ENCODE measurements around the gene NMUR1. TPM values are rescaled to one million over a fixed set of nuclear protein-coding genes. Genes with fewer than 3 reads are reported as not detected.
"Not testable (repeated sequence)": the region's sequence is repeated elsewhere in the genome, so short reads cannot be mapped to it uniquely, and the experiment has no call there.

NMUR1 gene
- total RNA-seq, 2 donors from 2014 or later: 0.21 to 3.2 TPM

DNA sequence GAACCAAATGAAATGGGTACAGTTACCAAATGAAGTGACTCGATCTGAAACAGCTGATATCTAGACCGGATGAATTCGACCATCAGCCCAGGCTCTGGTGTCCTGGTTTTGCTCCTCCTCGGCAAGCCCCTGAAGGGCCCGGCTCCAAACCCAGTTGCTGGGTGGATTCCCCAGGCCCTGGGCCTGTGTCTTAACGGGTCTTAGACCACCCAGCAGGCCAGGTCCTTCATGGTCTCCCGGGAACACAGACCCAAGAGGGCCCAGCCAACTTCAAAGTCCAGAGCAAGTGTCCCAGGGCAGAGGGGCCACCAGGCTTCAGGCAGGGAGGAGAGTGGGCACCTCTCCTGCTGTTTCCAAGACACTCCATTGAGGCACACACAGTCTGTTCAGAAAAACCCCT is 26.7 kb upstream of the NMUR1 start:
- H3K27ac ChIP-seq: no peak overlapping the region
- peaks cover 12% of the 10 kb centered on the region for H3K9me3 ChIP-seq
- TF ChIP-seq, protein P1, sequence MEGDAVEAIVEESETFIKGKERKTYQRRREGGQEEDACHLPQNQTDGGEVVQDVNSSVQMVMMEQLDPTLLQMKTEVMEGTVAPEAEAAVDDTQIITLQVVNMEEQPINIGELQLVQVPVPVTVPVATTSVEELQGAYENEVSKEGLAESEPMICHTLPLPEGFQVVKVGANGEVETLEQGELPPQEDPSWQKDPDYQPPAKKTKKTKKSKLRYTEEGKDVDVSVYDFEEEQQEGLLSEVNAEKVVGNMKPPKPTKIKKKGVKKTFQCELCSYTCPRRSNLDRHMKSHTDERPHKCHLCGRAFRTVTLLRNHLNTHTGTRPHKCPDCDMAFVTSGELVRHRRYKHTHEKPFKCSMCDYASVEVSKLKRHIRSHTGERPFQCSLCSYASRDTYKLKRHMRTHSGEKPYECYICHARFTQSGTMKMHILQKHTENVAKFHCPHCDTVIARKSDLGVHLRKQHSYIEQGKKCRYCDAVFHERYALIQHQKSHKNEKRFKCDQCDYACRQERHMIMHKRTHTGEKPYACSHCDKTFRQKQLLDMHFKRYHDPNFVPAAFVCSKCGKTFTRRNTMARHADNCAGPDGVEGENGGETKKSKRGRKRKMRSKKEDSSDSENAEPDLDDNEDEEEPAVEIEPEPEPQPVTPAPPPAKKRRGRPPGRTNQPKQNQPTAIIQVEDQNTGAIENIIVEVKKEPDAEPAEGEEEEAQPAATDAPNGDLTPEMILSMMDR (IDR thresholded peaks at IDR 0.05): no peak
- no peaks in the 10 kb centered on the region for H3K36me3 ChIP-seq
- DNase-seq (ENCODE audit: low spot score): no peak
- ATAC-seq (ENCODE audit: insufficient number of reproducible peaks, low FRiP score, low read depth): no peak
- H3K4me1 ChIP-seq (ENCODE audit: control insufficient read depth in 1 of 2, low read depth in 2 of 2): peaks cover 0 to 10% of the 10 kb centered on the region in 2 donors
- no peak overlapping the region for H3K4me3 ChIP-seq
- H3K27me3 ChIP-seq (replicated peaks; ENCODE audit: insufficient read depth): no peaks in the 10 kb centered on the region

DNA sequence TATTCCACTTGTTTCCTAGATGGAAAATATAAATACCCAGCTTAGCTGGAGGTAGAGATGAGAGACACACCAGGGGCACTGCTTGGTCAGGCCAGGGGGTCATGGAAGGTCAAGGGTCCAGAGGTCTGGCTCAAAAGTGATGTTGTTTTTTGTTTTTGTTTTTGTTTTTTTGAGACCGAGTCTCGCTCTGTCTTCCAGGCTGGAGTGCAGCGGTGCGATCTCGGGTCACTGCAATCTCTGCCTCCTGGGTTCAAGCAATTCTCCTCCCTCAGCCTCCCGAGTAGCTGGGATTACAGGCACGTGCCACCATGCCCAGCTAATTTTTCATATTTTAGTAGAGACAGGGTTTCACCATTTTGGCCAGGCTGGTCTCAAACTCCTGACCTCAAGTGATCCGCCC is 26.3 kb upstream of the NMUR1 start:
- H3K27me3 ChIP-seq (replicated peaks; ENCODE audit: insufficient read depth); H3K27ac ChIP-seq; ATAC-seq (ENCODE audit: insufficient number of reproducible peaks, low FRiP score, low read depth): not testable (repeated sequence)

DNA sequence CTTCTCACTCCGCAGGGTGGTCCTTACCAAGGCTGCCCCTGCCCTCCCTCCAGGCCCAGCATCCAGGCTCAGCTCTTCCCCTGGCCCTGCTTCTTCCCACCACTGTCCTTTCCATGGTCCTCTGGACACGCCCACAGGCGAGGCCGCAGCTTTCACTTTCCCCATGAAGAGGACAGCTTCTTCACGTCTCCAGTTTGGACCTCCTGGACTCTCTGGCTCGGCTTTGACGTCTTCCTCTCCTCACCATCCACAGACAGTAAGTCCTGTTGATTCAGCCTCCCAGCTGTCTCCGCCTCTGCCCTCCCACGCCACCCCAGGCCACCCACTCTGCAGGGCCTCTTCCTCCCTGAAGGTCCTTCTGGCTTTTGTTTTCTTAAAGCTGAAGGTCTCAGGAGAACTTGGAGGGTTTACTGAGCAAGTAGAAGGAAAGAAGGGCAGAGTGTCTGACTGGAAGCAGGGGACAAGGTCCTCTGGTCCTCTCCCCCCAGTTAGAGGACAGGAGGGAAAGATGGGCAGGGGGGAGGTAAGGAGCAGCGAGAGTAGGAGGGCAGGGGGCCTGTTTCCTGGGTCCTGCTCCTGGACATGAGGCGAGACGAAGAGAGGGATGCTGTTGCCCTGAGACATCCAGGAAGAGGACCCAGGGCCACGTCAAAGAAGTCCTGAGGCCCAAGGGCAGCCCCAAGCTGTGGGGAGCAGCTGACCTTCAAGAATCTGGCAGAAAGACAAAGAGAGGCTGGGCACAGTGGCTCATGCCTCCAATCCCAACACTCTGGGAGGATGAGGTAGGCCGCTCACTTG is 24.7 kb upstream of the NMUR1 start:
- Histone ChIP-seq H3K9me3 (peaks cover 12% of the 10 kb centered on the region), H3K27me3 (replicated peaks; ENCODE audit: insufficient read depth) (no peaks in the 10 kb centered on the region), H3K4me3 (peak overlapping the region; percentile 24), H3K36me3 (no peaks in the 10 kb centered on the region), H3K27ac (peak overlapping the region in 1 of 2 donors; percentile 7), H3K4me1 (ENCODE audit: control insufficient read depth in 1 of 2, low read depth in 2 of 2) (peaks cover 0 to 10% of the 10 kb centered on the region in 2 donors)
- TF ChIP-seq, protein P1 (IDR thresholded peaks at IDR 0.05): no peak
- no peak for ATAC-seq (ENCODE audit: insufficient number of reproducible peaks, low FRiP score, low read depth)
- no peak for DNase-seq (ENCODE audit: low spot score)

More for the DNA sequence above, 26.3 kb upstream of the NMUR1 start:
- H3K36me3 ChIP-seq; DNase-seq (ENCODE audit: low spot score); H3K4me3 ChIP-seq: not testable (repeated sequence)
- Histone ChIP-seq H3K9me3 (peaks cover 12% of the 10 kb centered on the region), H3K4me1 (ENCODE audit: control insufficient read depth in 1 of 2, low read depth in 2 of 2) (peaks cover 0 to 10% of the 10 kb centered on the region in 2 donors)

DNA sequence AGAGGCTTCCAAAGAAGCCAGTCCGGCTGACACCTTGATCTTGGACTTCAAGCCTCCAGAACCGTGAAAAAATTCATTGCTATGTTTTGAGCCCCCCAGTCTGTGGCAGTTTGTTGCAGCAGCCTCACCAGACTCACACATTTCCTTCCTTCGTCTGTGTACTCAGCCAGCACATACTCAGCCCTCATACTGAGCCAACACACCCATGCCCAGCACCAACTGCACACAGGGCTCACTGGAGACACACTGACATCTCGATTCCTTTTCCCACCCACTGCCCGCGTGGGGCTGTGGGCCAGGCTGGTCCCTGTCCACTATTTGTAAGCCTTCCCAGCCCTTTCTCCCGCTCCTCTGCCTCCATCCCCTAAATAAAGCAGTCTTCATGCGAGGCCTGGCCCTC is 24.1 kb upstream of the NMUR1 start:
- H3K9me3 ChIP-seq: peaks cover 12% of the 10 kb centered on the region
- peak overlapping the region; percentile 24 for H3K4me3 ChIP-seq
- H3K4me1 ChIP-seq (ENCODE audit: control insufficient read depth in 1 of 2, low read depth in 2 of 2): peaks cover 0 to 10% of the 10 kb centered on the region in 2 donors
- DNase-seq (ENCODE audit: low spot score): no peak
- TF ChIP-seq, protein P1 (IDR thresholded peaks at IDR 0.05): no peak
- no peak for ATAC-seq (ENCODE audit: insufficient number of reproducible peaks, low FRiP score, low read depth)
- no peaks in the 10 kb centered on the region for H3K36me3 ChIP-seq
- H3K27ac ChIP-seq: peak overlapping the region in 1 of 2 donors; percentile 7
- H3K27me3 ChIP-seq (replicated peaks; ENCODE audit: insufficient read depth): no peaks in the 10 kb centered on the region

DNA sequence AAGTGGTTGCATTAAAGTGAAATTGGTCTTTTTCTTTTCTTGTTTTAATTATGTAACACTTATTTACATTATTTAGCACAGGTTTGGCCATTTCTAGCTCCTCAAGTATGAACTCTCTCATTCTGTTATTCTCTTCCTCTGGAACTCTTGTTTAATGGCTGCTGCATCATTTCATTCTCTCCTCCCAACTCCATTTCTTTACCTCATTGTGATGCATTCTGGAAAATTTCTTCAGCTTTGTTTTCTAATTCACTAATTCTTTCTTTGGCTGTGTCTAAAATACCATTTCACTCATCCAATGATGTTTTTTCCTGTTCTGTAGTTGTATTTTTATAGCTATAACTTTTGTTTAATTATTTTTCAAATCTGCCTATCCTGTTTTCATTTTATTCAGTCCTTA is 22.5 kb upstream of the NMUR1 start:
- Histone ChIP-seq H3K4me1 (ENCODE audit: control insufficient read depth in 1 of 2, low read depth in 2 of 2) (peaks cover 0 to 9% of the 10 kb centered on the region in 2 donors), H3K4me3 (no peak overlapping the region), H3K27ac (no peak overlapping the region), H3K36me3 (no peaks in the 10 kb centered on the region), H3K27me3 (replicated peaks; ENCODE audit: insufficient read depth) (no peaks in the 10 kb centered on the region), H3K9me3 (peaks cover 12% of the 10 kb centered on the region)
- DNase-seq (ENCODE audit: low spot score) (no peak), ATAC-seq (ENCODE audit: insufficient number of reproducible peaks, low FRiP score, low read depth) (no peak)
- TF ChIP-seq, protein P1 (IDR thresholded peaks at IDR 0.05): no peak
